ENCODE measurements around the gene GRM1. TPM values are rescaled to one million over a fixed set of nuclear protein-coding genes. Genes with fewer than 3 reads are reported as not detected.

The GRM1 gene
- total RNA-seq (2022; extraction: Qiagen RNA extraction): 0.01 to 0.03 TPM (median 0.01 TPM) in 5 replicates

GRCh38 chr6:146028851-146029572 lies at the start of gene GRM1:
TSS of gene GRM1 (plus strand) at chr6:146029062. CDS start at chr6:146029518, 456 bp downstream.

Other genes with a start within 250 kb of the GRM1 start
- gene FBXO30, start 214.3 kb upstream of the GRM1 start, total RNA-seq (2022; extraction: Qiagen RNA extraction): 3.9 to 5.4 TPM (median 4.6 TPM) in 5 replicates
- gene SHPRH, start 64.7 kb upstream of the GRM1 start, total RNA-seq (2022; extraction: Qiagen RNA extraction): 2.1 to 3.6 TPM (median 2.9 TPM) in 5 replicates

Data from A549 treated with AZD2906 at 1 μM for 4 hours (cell line).